Keratinocyte (primary cell): ENCODE measurements around the gene ACTN1. TPM values are rescaled to one million over a fixed set of nuclear protein-coding genes. Genes with fewer than 3 reads are reported as not detected.
A peak's percentile ranks its signal among the peaks of the same experiment; 100 is the strongest.

ENCODE experiments used
- DNase-seq: peaks from one replicate; pipeline ENCODE4 v3.0.0-alpha.2; 2011; ENCODE audit warnings: low read depth, missing footprints, low spot score
- FAIRE-seq: peaks from 2 replicates; lab custom pipeline; 2011; peaks lifted over from hg19 to GRCh38; lab: Jason Lieb, UNC
- H2AFZ ChIP-seq: 2 replicates; pipeline ENCODE4 v1.6.0; 2012; ENCODE audit warnings: low read length, control low read depth, inconsistent platforms; ENCODE audit not compliant: control insufficient read depth
- H3K27ac ChIP-seq: 2 replicates; pipeline ENCODE4 v1.5.1; 2011; ENCODE audit warnings: low read length; ENCODE audit not compliant: control insufficient read depth, insufficient read depth
- H3K27me3 ChIP-seq: 3 replicates; pipeline ENCODE4 v1.6.0; 2011; ENCODE audit warnings: low read length; ENCODE audit not compliant: control insufficient read depth, insufficient read depth; ENCODE audit errors: extremely low read depth
- H3K36me3 ChIP-seq, 2 experiments: 2 replicates in 1 of 2; 3 replicates in 1 of 2; pipeline ENCODE4 v1.5.1; 2011; ENCODE audit warnings: low read length in 2 of 2, mild to moderate bottlenecking in 1 of 2; ENCODE audit not compliant: control insufficient read depth in 2 of 2, insufficient read depth in 2 of 2; ENCODE audit errors: extremely low read depth in 1 of 2
- H3K4me1 ChIP-seq: 3 replicates; pipeline ENCODE4 v1.5.1; 2011; ENCODE audit warnings: low read length; ENCODE audit not compliant: control insufficient read depth, insufficient read depth; ENCODE audit errors: extremely low read depth
- H3K4me2 ChIP-seq: 3 replicates; pipeline ENCODE4 v1.6.0; 2011; ENCODE audit warnings: low read depth, low read length; ENCODE audit not compliant: control insufficient read depth, insufficient read depth; ENCODE audit errors: extremely low read depth
- H3K4me3 ChIP-seq, 3 experiments: fragments of 200-600 bp in 1 of 3; sonication (generic) in 1 of 3; 2 replicates in 2 of 3; 3 replicates in 1 of 3; pipeline ENCODE4 v1.5.1; 2011 to 2016; ENCODE audit warnings: low read length in 3 of 3, mild to moderate bottlenecking in 3 of 3, control low read depth in 2 of 3, inconsistent platforms in 1 of 3, low read depth in 1 of 3, mixed read lengths in 1 of 3, mixed run types in 1 of 3, moderate library complexity in 1 of 3; ENCODE audit not compliant: control insufficient read depth in 2 of 3, insufficient read depth in 2 of 3; ENCODE audit errors: extremely low read depth in 1 of 3
- H3K79me2 ChIP-seq: 2 replicates; pipeline ENCODE4 v1.6.0; 2012; ENCODE audit warnings: low read length; ENCODE audit not compliant: control insufficient read depth, insufficient read depth
- H3K9ac ChIP-seq: 3 replicates; pipeline ENCODE4 v1.6.0; 2011; ENCODE audit warnings: low read length; ENCODE audit not compliant: control insufficient read depth, insufficient read depth; ENCODE audit errors: extremely low read depth
- H3K9me1 ChIP-seq: 3 replicates; pipeline ENCODE4 v1.6.0; 2011; ENCODE audit warnings: low read length; ENCODE audit not compliant: control insufficient read depth, insufficient read depth; ENCODE audit errors: extremely low read depth
- H3K9me3 ChIP-seq: 2 replicates; pipeline ENCODE4 v1.5.1; 2012; ENCODE audit warnings: low read depth, low read length; ENCODE audit not compliant: control insufficient read depth
- H4K20me1 ChIP-seq: 3 replicates; pipeline ENCODE4 v1.6.0; 2011; ENCODE audit warnings: low read length; ENCODE audit not compliant: control insufficient read depth, insufficient read depth; ENCODE audit errors: extremely low read depth
- CTCF ChIP-seq, 3 experiments: IDR thresholded peaks in 1 of 3; conservative IDR thresholded peaks in 1 of 3; optimal IDR thresholded peaks in 1 of 3; 2 replicates in 2 of 3; 3 replicates in 1 of 3; pipeline versions ENCODE3 to v1.5.1; 2011; ENCODE audit warnings: low read length in 3 of 3, mild to moderate bottlenecking in 3 of 3, moderate library complexity in 2 of 3, control low read depth in 1 of 3, inconsistent platforms in 1 of 3; ENCODE audit not compliant: insufficient read depth in 2 of 3; ENCODE audit errors: extremely low read depth in 1 of 3
- EZH2 ChIP-seq: IDR thresholded peaks from one replicate; pipeline ENCODE4 v1.6.1; 2012; ENCODE audit warnings: inconsistent platforms, mild to moderate bottlenecking, low read length, moderate library complexity
- dilution Hi-C: fragments of 300-500 bp; cut with MboI; formaldehyde crosslinking; loops from one replicate; pipeline ENCODE4 v1.7.0; 2020; ENCODE audit warnings: low sequenced_read_pairs; ENCODE audit not compliant: extremely low pct_ligation_motif_present
- polyA plus RNA-seq, 5 experiments: library from polyadenylated mRNA; depleted of rRNA in 3 of 5; stranded (reverse) in 3 of 5; stranded (forward) in 1 of 5; unstranded in 1 of 5; fragments of >200 nt; gene quantifications; 1 replicate in 1 of 5; 2 replicates in 3 of 5; 3 replicates in 1 of 5; pipeline versions ENCODE4 v1.2.1 to v1.2.3, GENCODE V29; 2011 to 2012; ENCODE audit warnings: missing spikeins in 2 of 5, low read depth in 1 of 5, low replicate concordance in 1 of 5

The ACTN1 gene
- polyA plus RNA-seq, 1 donor (not counting 4 experiments of a cell fraction or from before 2014, with no cell fraction given) = 558 TPM

- dilution Hi-C loops = no loop called here
- Histone ChIP-seq H3K27me3 (no peaks in the 10 kb centered on the region), H3K79me2 (peaks cover 98% of the 10 kb centered on the region), H4K20me1 (peaks cover 30% of the 10 kb centered on the region), H2AFZ (no peak overlapping the region), H3K4me2 (peak overlapping the region; percentile 55), H3K36me3 (peaks cover 13 to 57% of the 10 kb centered on the region in 2 experiments), H3K9ac (peak overlapping the region; percentile 26), H3K4me3 (no peak overlapping the region), H3K4me1 (peaks cover 100% of the 10 kb centered on the region), H3K9me3 (no peaks in the 10 kb centered on the region), H3K27ac (peak overlapping the region; percentile 36), H3K9me1 (peaks cover 15% of the 10 kb centered on the region)
- no peak for DNase-seq
- TF ChIP-seq CTCF (optimal IDR thresholded peaks at IDR 0.05 in 1 of 3, IDR thresholded peaks at IDR 0.05 in 1 of 3, conservative IDR thresholded peaks at IDR 0.05 in 1 of 3; ENCODE audit: extremely low read depth in 1 of 3, insufficient read depth in 2 of 3, low read length in 3 of 3) = no peak
- TF ChIP-seq EZH2 = no peak
- peak; percentile 57 for FAIRE-seq
Observed at GRCh38 chr14:68944162-68944561, 34.9 kb downstream of the ACTN1 start.

- peak overlapping the region; percentile 82 for H3K4me2 ChIP-seq
- H3K27ac ChIP-seq = peak overlapping the region; percentile 36
- TF ChIP-seq EZH2 (no peak), CTCF (optimal IDR thresholded peaks at IDR 0.05 in 1 of 3, IDR thresholded peaks at IDR 0.05 in 1 of 3, conservative IDR thresholded peaks at IDR 0.05 in 1 of 3; ENCODE audit: extremely low read depth in 1 of 3, insufficient read depth in 2 of 3, low read length in 3 of 3) (no peak)
Observed at GRCh38 chr14:68943107-68943506, 36.0 kb downstream of the ACTN1 start.

More at GRCh38 chr14:68943107-68943506, 36.0 kb downstream of the ACTN1 start:
- dilution Hi-C loops = no loop called here
- peaks cover 22% of the 10 kb centered on the region for H3K9me1 ChIP-seq
- FAIRE-seq = no peak
- no peaks in the 10 kb centered on the region for H3K9me3 ChIP-seq
- H3K36me3 ChIP-seq = peaks cover 10 to 56% of the 10 kb centered on the region in 2 experiments
- peaks cover 98% of the 10 kb centered on the region for H3K79me2 ChIP-seq
- H3K9ac ChIP-seq = no peak overlapping the region
- no peak for DNase-seq
- H2AFZ ChIP-seq = no peak overlapping the region
- peaks cover 37% of the 10 kb centered on the region for H4K20me1 ChIP-seq
- no peaks in the 10 kb centered on the region for H3K27me3 ChIP-seq
- peaks cover 100% of the 10 kb centered on the region for H3K4me1 ChIP-seq
- H3K4me3 ChIP-seq = no peak overlapping the region
